SK-N-SH treated with all-trans-retinoic acid at 6 μM for 48 hours (cell line): ENCODE data around the gene CLOCK.

Experiments used
- CSDC2 ChIP-seq: fragments of 250-450 bp; sonication (Bioruptor Pico); IDR thresholded peaks from 2 replicates; pipeline ENCODE4 v1.5.0; 2020; ENCODE audit warnings: mild to moderate bottlenecking, moderate library complexity
- PATZ1 ChIP-seq: fragments of 250-450 bp; sonication (Bioruptor Pico); IDR thresholded peaks from 2 replicates; pipeline ENCODE4 v1.8.0; 2020; ENCODE audit warnings: mild to moderate bottlenecking, moderate library complexity, borderline replicate concordance
- ZNF8 ChIP-seq: fragments of 450-650 bp; formaldehyde crosslinking; IDR thresholded peaks from 2 replicates; pipeline ENCODE4 v1.5.0; 2020; ENCODE audit warnings: mild to moderate bottlenecking, moderate library complexity

- TF ChIP-seq CSDC2 (CRISPR knock-in tag) (no peak), PATZ1 (CRISPR knock-in tag) (no peak), ZNF8 (CRISPR knock-in tag) (no peak)
Observed at GRCh38 chr4:55528491-55528890, 18.2 kb downstream of the CLOCK start.
